ENCODE measurements around the gene FBXO47. TPM values are rescaled to one million over a fixed set of nuclear protein-coding genes. Genes with fewer than 3 reads are reported as not detected.

Gene FBXO47
- total and polyA plus RNA-seq, 8 donors: not detected

DNA sequence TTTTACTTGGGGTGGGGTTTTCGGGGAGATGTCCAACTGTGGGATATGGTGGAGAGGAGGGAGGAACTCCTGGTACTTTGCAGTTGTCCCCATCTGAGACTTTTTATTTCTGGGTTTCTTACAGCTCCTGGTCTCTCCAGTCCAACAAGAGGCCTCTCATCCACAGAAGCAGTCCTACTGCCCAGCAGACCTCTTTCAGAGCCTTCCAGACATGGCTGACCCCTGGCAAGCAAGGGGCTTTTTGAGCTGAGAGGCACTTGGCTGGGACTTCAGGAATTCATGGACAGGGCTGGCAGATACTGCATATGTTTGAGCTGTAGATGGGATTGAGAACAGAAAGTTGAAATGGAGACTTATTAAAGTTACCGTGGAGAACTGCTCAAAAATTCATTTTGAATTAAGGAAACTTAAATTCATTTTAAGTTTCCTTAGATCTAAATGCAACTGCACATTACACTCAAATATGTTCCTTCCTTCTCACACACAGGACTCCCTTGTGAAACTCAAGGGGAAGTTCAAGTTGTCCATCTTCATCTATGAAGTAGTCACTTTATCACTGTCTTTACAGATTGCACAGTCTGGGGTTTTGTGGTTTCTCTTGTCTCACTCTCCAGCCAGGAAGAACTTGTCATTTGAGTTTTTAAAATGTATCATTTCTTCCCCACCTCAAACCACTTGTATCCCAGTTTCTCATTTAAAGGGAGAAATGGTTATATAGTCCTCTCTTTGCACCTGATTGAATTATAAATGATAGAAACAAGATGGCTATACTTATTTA lies 40.7 kb downstream of the FBXO47 start:
- peak in 1 of 4 donors; percentile 24 for DNase-seq
- Histone ChIP-seq H3K27ac (peak overlapping the region in 1 of 2 donors; percentile 77), H3K4me3 (no peak overlapping the region), H3K27me3 (no peaks in the 10 kb centered on the region), H3K4me1 (peaks cover 9 to 52% of the 10 kb centered on the region in 2 donors), H3K36me3 (no peaks in the 10 kb centered on the region), H3K9me3 (no peaks in the 10 kb centered on the region)
- peak; percentile 59 for ATAC-seq
- intact Hi-C loops (cut with DNase I): no loop called here
- TF ChIP-seq, protein P1, sequence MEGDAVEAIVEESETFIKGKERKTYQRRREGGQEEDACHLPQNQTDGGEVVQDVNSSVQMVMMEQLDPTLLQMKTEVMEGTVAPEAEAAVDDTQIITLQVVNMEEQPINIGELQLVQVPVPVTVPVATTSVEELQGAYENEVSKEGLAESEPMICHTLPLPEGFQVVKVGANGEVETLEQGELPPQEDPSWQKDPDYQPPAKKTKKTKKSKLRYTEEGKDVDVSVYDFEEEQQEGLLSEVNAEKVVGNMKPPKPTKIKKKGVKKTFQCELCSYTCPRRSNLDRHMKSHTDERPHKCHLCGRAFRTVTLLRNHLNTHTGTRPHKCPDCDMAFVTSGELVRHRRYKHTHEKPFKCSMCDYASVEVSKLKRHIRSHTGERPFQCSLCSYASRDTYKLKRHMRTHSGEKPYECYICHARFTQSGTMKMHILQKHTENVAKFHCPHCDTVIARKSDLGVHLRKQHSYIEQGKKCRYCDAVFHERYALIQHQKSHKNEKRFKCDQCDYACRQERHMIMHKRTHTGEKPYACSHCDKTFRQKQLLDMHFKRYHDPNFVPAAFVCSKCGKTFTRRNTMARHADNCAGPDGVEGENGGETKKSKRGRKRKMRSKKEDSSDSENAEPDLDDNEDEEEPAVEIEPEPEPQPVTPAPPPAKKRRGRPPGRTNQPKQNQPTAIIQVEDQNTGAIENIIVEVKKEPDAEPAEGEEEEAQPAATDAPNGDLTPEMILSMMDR (IDR thresholded peaks at IDR 0.05): no peak

DNA sequence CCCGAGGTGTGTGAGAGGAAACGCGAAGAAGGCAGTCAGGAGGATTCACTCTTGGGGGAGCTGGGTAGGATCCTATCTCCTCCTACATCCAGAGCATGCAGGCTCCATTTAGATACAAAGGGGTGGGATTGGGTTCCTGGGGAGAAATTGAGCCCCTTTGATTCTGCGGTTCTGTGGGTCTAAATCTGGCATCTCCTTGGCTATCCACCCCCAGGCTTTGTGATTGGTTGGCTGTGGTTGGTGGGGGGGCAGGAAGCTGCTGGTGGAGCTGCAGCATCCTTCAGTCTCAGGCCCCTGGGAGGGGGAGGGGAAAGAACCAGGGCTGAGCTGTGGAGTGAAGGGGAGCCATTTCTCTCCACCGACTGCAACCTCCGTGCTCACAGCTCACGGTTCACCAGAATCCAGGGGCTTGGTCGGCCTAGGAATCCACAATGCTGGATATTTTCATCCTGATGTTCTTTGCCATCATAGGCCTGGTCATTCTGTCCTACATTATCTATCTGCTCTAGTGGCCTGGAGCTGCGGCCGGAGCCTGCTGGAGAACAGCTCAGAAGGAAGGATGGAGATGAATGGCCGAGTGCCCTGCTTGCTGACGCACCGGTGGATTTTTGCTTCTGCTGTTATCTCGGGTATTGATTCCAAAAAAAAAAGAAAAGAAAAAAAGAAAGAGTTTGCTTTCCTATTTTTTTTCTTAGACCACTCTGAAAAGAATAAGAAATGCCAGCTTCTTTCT lies 41.8 kb downstream of the FBXO47 start, which contains the start of gene LASP1NB:
TSS of gene LASP1NB (plus strand) at position 352 of the 733 bp plus-strand sequence.
- Histone ChIP-seq H3K36me3 (peaks cover 0 to 5% of the 10 kb centered on the region in 2 donors), H3K27me3 (no peaks in the 10 kb centered on the region), H3K4me1 (peaks cover 9 to 60% of the 10 kb centered on the region in 2 donors), H3K9me3 (no peaks in the 10 kb centered on the region), H3K27ac (peak within 1 kb of the TSS in 1 of 2 donors; percentile 77), H3K4me3 (no peak within 1 kb of the TSS)
- intact Hi-C loops (cut with DNase I): no loop called here
- TF ChIP-seq, protein P1 (IDR thresholded peaks at IDR 0.05): no peak
- DNase-seq (peak in 1 of 4 donors; percentile 37), ATAC-seq (no peak)

DNA sequence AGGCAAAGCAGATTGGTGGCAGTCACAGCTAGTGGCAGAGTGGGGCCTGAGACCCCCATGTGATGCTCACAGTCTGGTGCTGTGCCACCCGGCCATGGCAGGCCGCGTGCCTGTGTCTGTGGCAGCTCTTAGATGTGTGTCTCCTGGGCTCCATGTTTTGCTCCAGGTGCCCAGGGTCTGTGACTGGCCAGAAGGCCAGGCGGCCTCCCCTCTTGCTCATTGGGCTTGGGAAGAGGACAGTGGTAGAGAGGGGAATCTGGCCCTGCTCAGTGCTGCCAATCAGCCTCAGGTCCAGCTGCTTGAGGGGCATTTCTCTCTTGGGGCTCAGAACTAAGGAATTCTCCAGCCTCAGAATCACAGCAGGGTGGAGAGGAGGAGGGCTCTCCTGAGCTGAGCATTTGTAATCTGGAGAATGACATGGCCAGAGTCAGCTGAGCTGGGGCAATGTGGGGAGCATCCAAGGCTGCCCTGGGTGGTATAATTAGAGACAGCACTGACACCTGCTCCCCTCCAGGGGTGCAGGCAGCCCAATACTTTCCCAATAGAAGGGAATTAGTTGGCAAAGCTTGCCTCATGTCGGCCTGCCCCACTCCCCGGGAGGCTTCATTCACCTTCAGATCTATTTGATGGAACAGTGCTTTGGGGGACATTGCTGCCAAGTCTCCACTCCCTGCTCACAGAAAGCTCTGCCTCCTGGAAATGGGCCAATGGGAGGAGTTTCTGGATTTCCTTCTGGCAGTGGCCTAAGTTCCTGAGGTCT lies 44.5 kb downstream of the FBXO47 start:
- Histone ChIP-seq H3K4me3 (no peak overlapping the region), H3K27me3 (no peaks in the 10 kb centered on the region), H3K36me3 (peaks cover 0 to 32% of the 10 kb centered on the region in 2 donors), H3K4me1 (peaks cover 9 to 66% of the 10 kb centered on the region in 2 donors), H3K9me3 (no peaks in the 10 kb centered on the region), H3K27ac (peak overlapping the region; percentile 26 to 55)
- TF ChIP-seq, protein P1 (IDR thresholded peaks at IDR 0.05): no peak
- intact Hi-C loops (cut with DNase I): no loop called here
- no peak for ATAC-seq
- peak in 3 of 4 donors; percentile 43 to 89 (median 69) for DNase-seq

GRCh38 chr17:38921756-38922411 lies 45.3 kb downstream of the FBXO47 start:
- no peaks in the 10 kb centered on the region for H3K27me3 ChIP-seq
- TF ChIP-seq, protein P1 (IDR thresholded peaks at IDR 0.05): no peak
- intact Hi-C loops (cut with DNase I): no loop called here
- H3K9me3 ChIP-seq: no peaks in the 10 kb centered on the region
- peak overlapping the region in 1 of 2 donors; percentile 55 for H3K27ac ChIP-seq
- ATAC-seq (no peak), DNase-seq (peak in 1 of 4 donors; percentile 41)
- H3K4me1 ChIP-seq: peaks cover 9 to 60% of the 10 kb centered on the region in 2 donors
- no peak overlapping the region for H3K4me3 ChIP-seq
- H3K36me3 ChIP-seq: peaks cover 0 to 40% of the 10 kb centered on the region in 2 donors
